Measurements from ENCODE around the gene NAALADL2.
"Not testable (repeated sequence)": the region's sequence is repeated elsewhere in the genome, so short reads cannot be mapped to it uniquely, and the experiment has no call there.

The NAALADL2 gene

GRCh38 chr3:175267121-175267531, 408.0 kb downstream of the NAALADL2 start:
- ATAC-seq, result no peak
- no peak for DNase-seq

- ATAC-seq (no peak), DNase-seq (no peak)
Observed at GRCh38 chr3:175267561-175267960, 408.4 kb downstream of the NAALADL2 start.

- DNase-seq (no peak), ATAC-seq (no peak)
Observed at GRCh38 chr3:175269394-175269793, 410.3 kb downstream of the NAALADL2 start.

DNA sequence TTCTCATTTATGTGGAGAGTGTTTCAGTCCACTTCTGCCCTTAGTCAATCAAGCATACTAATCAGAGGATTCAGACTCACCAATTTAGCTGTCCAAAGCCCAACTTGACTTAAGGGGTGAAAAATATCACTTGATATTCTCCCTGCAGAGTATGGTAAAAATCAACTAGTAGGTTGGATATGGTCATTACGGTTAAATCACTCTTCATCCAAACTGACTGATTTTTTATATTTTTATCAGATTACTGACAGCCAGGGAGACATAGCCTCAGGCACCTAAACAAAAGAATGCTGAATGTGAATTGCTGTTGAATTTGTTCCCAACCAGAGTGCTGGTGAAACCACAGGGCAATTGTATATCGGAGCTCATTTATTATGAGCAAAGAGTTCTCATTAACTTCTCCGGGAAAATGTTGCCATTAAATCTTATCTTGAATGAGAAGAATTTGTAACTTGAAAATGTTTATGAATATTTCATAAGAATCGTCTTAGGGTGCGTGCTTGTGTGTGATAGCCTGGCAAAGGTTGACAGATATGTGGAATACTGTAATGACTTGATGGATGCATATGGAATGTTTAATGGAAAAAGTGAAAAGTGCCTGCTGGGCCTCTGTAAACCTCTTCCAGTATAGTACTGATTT, 411.2 kb downstream of the NAALADL2 start:
- ATAC-seq, result no peak
- DNase-seq, result no peak

GRCh38 chr3:175270866-175271265, 411.7 kb downstream of the NAALADL2 start:
- ATAC-seq (no peak), DNase-seq (no peak)

- DNase-seq, ATAC-seq: not testable (repeated sequence)
Observed at GRCh38 chr3:175271465-175271864, 412.3 kb downstream of the NAALADL2 start.

- ATAC-seq (no peak), DNase-seq (no peak)
Observed at GRCh38 chr3:175272392-175272791, 413.3 kb downstream of the NAALADL2 start.

DNA sequence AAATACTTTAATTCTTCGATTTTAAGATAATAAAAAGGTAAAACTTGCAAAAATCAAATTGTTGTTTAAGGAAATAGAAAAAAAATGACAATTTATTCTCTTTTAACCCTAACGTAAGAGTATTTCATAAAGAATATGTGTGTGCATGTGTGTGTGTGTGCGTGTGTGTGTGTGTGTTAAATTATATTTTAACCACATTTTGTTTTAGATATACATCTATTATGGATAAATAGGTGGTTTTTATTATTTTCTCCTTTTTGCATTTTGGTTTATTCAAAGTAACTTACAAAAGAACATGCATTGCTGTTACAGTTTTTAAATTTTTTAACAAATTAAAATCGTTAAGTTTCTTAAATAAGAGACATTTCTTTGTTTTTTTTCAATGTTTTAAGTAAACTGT, 414.4 kb downstream of the NAALADL2 start:
- no peak for DNase-seq
- ATAC-seq, result no peak

DNA sequence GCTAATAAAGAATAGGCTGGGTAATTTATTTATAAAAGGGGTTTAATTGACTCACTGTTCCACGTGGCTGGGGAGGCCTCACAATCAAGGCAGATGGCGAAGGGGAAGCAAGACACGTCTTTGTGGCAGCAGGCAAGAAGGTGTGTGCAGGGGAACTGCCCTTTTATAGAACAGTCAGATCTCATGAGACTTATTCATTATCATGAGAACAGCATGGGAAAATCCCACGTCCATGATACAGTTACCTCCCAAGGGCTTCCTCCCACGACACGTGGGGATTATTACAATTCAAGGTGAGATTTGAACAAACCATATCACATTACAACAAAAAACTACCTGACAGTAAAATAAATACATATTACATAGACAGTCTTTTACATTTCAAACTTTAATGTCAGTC, 414.9 kb downstream of the NAALADL2 start:
- ATAC-seq, result no peak
- no peak for DNase-seq

- DNase-seq, result no peak
Observed at GRCh38 chr3:175274474-175275218, 415.5 kb downstream of the NAALADL2 start.

DNA sequence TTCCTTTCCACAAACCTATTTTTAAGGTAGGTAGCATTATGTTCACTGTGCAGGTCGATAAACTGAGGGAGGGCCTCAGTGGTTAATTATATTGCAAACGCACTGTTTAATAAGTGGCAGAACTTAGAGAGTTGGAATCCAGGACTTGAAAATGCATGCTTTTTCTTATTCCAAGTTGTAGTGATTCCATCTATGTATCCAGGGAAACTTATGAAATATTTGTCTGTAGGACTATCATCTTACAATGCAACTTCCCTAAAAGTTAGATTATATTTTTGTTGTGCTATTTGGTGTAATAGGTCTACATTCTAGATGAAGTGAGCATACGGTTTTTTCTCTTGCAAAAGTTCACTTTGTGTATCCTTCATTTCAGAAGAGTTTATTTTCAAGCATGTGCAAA, 419.5 kb downstream of the NAALADL2 start:
- ATAC-seq (no peak), DNase-seq (no peak)

More at GRCh38 chr3:175274474-175275218, 415.5 kb downstream of the NAALADL2 start:
- ATAC-seq, result no peak

GRCh38 chr3:175279457-175279856, 420.3 kb downstream of the NAALADL2 start:
- ATAC-seq (no peak), DNase-seq (no peak)

- DNase-seq, result no peak
- no peak for ATAC-seq
Observed at GRCh38 chr3:175279911-175280310, 420.8 kb downstream of the NAALADL2 start.

DNA sequence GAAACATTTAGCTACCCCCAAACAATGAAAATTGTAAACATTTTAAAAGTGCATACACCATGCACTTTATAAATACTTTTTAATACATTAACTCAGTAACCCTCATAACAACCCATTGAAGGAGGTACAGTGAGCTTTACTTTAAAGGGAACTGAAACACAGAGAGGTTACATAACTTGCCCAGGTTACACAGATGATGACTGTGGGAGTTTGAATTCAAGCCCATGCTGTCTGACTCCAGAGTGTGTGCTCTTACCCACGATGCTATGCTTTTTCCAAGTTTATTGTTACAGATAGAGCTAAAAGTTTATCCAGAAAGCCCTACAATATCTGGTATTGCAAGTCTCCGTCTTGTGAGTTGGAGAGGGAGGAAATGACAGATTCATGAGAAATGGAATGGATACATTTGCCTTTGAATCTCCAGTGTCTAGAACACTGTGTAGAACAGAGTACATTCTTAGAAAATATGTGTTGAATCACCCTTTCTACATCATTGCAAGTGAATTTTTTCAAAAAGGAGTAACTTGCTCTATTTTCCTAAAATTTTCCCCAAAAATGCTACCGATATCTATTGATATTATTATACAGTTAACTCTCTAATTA, 428.3 kb downstream of the NAALADL2 start:
- ATAC-seq (no peak), DNase-seq (no peak)

GRCh38 chr3:175288621-175289020, 429.5 kb downstream of the NAALADL2 start:
- no peak for DNase-seq
- no peak for ATAC-seq

GRCh38 chr3:175294793-175295192, 435.7 kb downstream of the NAALADL2 start:
- DNase-seq (no peak), ATAC-seq (no peak)

GRCh38 chr3:175295248-175296130, 436.4 kb downstream of the NAALADL2 start:
- ATAC-seq (no peak), DNase-seq (no peak)

DNA sequence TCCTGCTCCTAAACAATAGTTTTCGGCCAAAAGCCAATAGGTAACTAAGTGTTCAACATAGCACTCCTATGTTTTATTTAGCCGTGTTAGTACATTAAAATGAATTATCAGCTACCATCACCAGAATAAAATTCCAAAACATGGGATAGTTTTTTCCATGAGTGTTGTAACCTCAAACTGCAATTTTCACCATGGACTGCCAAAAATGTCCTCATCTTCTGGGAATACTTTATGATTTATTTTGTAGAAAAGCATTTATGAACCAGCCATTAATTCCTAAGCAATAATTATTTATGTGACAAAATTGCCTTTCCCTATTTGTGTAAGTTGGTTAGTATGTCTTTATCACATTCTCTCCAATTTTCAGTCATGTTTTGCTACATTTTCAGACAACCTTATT, 438.1 kb downstream of the NAALADL2 start:
- ATAC-seq (no peak), DNase-seq (no peak)

GRCh38 chr3:175301741-175302140, 442.6 kb downstream of the NAALADL2 start:
- no peak for DNase-seq
- no peak for ATAC-seq

DNA sequence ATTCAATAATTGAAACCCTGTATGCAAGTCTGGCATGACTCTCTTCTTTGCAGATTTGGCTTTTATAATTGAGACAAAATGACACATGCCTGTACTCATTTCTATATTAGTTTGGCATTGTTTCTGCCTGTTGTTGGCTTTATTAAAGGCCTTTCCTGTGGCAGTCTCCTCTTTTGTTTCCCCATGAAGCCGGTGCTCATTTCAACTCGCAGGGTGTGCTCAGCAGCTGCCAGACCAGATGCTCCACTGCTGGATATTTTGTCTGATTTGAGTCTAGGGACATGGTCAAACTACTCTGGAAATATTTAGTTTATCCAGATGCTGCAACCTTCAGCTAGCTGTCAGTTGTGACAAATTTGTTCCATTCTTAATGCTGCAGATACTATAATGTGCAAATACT, 445.3 kb downstream of the NAALADL2 start:
- DNase-seq, result no peak
- ATAC-seq, result no peak

DNA sequence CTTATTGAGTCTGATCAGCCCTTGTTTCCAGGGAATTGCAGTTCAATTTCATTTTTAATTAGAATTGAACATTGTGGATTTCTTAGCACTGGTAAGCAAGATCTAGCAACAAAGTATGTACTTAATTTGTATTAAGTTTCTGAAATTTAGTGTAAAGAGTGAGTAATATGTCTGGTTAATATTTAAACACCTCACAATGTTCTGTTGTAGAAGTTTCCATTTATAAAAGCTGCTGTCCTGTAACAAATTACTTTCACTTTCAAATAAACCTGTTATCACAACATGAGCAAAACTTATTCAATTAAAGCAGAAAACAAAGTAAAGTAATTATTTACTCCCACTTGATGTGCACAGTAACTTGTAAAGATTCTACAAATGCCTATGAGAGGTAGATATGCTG, 448.5 kb downstream of the NAALADL2 start:
- DNase-seq (no peak), ATAC-seq (no peak)

GRCh38 chr3:175308097-175308496, 449.0 kb downstream of the NAALADL2 start:
- no peak for DNase-seq
- no peak for ATAC-seq
